ENCODE data around the gene APCDD1L. TPM values are rescaled to one million over a fixed set of nuclear protein-coding genes. Genes with fewer than 3 reads are reported as not detected.
"Not testable (repeated sequence)": the region's sequence is repeated elsewhere in the genome, so short reads cannot be mapped to it uniquely, and the experiment has no call there.

The APCDD1L gene
- total RNA-seq, 4 donors from 2014 or later = 0.38 to 0.44 (median 0.41) TPM; not detected in 1

DNA sequence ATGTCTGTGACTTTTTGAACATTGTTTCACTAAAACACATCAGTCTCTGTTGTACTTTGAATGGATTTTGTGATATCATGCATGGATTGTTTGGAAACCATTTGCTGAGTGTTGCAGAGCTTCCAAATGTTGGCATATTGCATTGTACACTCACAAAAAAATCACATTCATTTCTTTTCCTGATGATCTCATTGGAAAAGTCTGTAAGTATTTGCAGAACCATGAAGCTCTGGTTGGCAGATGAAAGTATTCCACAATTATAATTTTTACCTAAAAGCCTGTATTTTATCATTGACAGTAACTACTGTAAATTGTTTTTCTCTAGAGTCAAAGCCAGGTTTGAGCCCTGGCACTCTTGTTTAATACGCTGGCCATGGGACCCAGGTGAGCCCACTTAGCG is 84.1 kb downstream of the APCDD1L start:
- no peaks in the 10 kb centered on the region for H3K9me3 ChIP-seq
- DNase-seq = no peak
- TF ChIP-seq POLR2A (IDR thresholded peaks at IDR 0.05) = no peak
- TF ChIP-seq, protein P1, sequence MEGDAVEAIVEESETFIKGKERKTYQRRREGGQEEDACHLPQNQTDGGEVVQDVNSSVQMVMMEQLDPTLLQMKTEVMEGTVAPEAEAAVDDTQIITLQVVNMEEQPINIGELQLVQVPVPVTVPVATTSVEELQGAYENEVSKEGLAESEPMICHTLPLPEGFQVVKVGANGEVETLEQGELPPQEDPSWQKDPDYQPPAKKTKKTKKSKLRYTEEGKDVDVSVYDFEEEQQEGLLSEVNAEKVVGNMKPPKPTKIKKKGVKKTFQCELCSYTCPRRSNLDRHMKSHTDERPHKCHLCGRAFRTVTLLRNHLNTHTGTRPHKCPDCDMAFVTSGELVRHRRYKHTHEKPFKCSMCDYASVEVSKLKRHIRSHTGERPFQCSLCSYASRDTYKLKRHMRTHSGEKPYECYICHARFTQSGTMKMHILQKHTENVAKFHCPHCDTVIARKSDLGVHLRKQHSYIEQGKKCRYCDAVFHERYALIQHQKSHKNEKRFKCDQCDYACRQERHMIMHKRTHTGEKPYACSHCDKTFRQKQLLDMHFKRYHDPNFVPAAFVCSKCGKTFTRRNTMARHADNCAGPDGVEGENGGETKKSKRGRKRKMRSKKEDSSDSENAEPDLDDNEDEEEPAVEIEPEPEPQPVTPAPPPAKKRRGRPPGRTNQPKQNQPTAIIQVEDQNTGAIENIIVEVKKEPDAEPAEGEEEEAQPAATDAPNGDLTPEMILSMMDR (IDR thresholded peaks at IDR 0.05) = no peak
- no peaks in the 10 kb centered on the region for H3K27me3 ChIP-seq
- WGBS, 2 donors = 90 to 100% methylated on average over 2 of the region's 2 CpGs
- H3K4me3 ChIP-seq = no peak overlapping the region
- H3K27ac ChIP-seq = no peak overlapping the region
- peaks cover 0 to 30% (median 2%) of the 10 kb centered on the region in 3 donors for H3K4me1 ChIP-seq
- intact Hi-C loops (cut with DNase I) = no loop called here
- peaks cover 0 to 40% (median 0%) of the 10 kb centered on the region in 3 donors for H3K36me3 ChIP-seq

DNA sequence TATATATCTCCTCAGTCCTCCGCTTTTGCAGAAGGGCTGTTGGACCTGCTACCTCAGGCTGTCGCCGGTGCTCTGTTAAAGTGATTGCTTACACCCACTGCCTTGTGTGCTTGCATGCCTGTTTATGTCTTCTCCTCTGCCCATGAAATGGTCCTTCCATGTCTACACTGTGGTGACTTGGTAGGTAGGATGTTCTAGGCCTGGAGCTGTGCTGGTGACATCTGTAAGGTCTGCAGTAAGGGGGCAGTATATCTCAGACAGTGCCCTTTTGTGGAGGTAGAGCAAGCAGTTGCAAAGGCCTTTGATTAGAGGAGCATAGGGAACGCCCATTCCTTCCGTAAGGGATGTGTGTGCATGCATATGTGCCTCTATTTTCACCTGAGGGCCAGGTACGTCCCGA is 85.9 kb downstream of the APCDD1L start:
- Histone ChIP-seq H3K9me3 (no peaks in the 10 kb centered on the region), H3K36me3 (peaks cover 0 to 46% (median 0%) of the 10 kb centered on the region in 3 donors), H3K4me3 (no peak overlapping the region), H3K4me1 (peaks cover 0 to 30% (median 2%) of the 10 kb centered on the region in 3 donors), H3K27me3 (no peaks in the 10 kb centered on the region), H3K27ac (no peak overlapping the region)
- 91 to 96% methylated on average over 6 to 7 of the region's 7 CpGs for WGBS, 2 donors
- intact Hi-C loops (cut with DNase I) = no loop called here
- DNase-seq = no peak
- no peak for TF ChIP-seq POLR2A (IDR thresholded peaks at IDR 0.05)
- TF ChIP-seq, protein P1 (IDR thresholded peaks at IDR 0.05) = no peak

DNA sequence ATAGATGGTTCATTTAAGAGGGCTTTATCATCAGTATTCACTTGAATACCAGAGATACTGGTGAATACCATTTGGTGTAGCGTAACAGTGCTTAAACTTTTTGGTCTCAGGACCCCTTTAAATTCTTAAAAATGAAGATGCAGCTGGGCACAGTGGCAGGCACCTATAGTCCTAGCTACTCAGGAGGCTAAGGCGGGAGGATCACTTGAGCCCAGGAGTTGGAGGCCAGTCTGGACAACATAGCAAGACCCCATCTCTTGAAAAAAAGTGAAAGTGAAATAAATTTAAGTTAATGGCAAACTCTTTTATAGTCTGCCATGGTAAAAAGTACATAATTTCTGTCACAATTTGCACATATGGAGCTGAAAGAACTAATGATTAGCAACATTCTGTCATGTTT is 86.8 kb downstream of the APCDD1L start:
- no peak overlapping the region for H3K4me3 ChIP-seq
- H3K27ac ChIP-seq = no peak overlapping the region
- H3K27me3 ChIP-seq = no peaks in the 10 kb centered on the region
- no peaks in the 10 kb centered on the region for H3K9me3 ChIP-seq
- 100% methylated on average over 2 of the region's 2 CpGs for WGBS, 2 donors
- no peak for TF ChIP-seq POLR2A (IDR thresholded peaks at IDR 0.05)
- TF ChIP-seq, protein P1 (IDR thresholded peaks at IDR 0.05) = no peak
- no peak for DNase-seq
- H3K36me3 ChIP-seq = peaks cover 0 to 50% (median 0%) of the 10 kb centered on the region in 3 donors
- peaks cover 0 to 24% (median 0%) of the 10 kb centered on the region in 3 donors for H3K4me1 ChIP-seq
- intact Hi-C loops (cut with DNase I) = no loop called here

DNA sequence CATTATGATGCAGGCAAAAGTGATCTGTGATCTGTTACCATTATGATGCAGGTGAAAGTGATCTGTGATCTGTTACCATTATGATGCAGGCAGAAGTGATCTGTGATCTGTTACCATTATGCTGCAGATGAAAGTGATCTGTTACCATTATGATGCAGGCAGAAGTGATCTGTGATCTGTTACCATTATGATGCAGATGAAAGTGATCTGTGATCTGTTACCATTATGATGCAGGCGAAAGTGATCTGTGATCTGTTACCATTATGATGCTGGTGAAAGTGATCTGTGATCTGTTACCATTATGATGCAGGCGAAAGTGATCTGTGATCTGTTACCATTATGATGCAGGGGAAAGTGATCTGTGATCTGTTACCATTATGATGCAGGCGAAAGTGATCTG is 87.6 kb downstream of the APCDD1L start:
- not testable (repeated sequence) for DNase-seq, H3K27ac ChIP-seq
- WGBS, 2 donors = 88 to 94% methylated on average over 3 of the region's 3 CpGs

DNA sequence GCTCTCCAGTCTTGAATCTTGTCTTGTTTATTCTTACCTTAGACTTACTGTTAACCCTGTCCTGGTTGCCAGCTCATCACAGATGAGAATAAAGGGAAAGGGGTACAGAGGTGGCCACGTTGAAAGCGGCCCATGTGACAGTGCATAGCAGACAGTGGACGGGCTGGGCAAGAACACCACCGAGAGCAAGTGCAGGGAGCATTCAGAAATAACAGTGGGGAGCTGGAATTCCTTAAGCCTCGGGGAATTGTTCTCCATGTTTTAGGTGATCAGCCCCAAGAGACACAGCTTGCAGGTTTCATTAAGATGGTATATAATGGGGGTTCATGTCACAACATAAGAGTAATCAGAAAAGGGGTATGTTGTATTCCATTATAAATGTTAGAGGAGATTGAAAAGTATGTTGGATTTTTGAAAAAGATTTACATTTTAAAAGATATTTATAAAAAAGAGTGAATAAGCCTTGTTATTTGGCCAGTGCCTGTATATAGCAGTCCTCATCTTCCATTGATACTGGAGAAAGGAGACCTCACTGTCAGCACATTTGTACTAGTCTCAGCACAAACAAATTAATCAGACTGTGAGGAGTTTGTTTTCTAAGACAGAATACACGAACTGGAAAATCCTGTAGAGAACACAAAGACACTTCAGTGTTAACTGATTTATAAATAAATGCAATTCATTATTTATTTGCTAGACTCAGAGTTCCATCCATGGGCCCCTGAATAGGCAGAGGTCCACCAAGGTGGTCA is 90.8 kb downstream of the APCDD1L start:
- WGBS, 2 donors = 71 to 89% methylated on average over 6 of the region's 6 CpGs
- TF ChIP-seq POLR2A (IDR thresholded peaks at IDR 0.05) = no peak
- TF ChIP-seq, protein P1 (IDR thresholded peaks at IDR 0.05) = no peak
- H3K27ac ChIP-seq = no peak overlapping the region

More for the DNA sequence above, 87.6 kb downstream of the APCDD1L start:
- H3K9me3 ChIP-seq; H3K4me3 ChIP-seq; intact Hi-C loops (cut with DNase I); H3K27me3 ChIP-seq: not testable (repeated sequence)
- H3K4me1 ChIP-seq = peaks cover 0 to 16% (median 0%) of the 10 kb centered on the region in 3 donors
- peaks cover 0 to 53% (median 0%) of the 10 kb centered on the region in 3 donors for H3K36me3 ChIP-seq

More for the DNA sequence above, 90.8 kb downstream of the APCDD1L start:
- DNase-seq = no peak
- Histone ChIP-seq H3K36me3 (peaks cover 0 to 70% (median 0%) of the 10 kb centered on the region in 3 donors), H3K9me3 (no peaks in the 10 kb centered on the region), H3K27me3 (no peaks in the 10 kb centered on the region), H3K4me3 (no peak overlapping the region), H3K4me1 (no peaks in the 10 kb centered on the region)
- intact Hi-C loops (cut with DNase I) = no loop called here

Data from esophagus squamous epithelium (tissue), 5 donors.